A549 (cell line): Measurements from ENCODE around the gene MAN2A2. TPM values are rescaled to one million over a fixed set of nuclear protein-coding genes. Genes with fewer than 3 reads are reported as not detected.

Experiments used
- ATAC-seq, 2 experiments: fragments of 200-7000 bp in 1 of 2; fragments of >200 bp in 1 of 2; cut with Nextera tagmentation in 1 of 2; cut with Tn5 transposase in 1 of 2; 3 replicates each; pipeline versions ENCODE4 v1.8.0 to v1.9.1; 2018 to 2020; ENCODE audit warnings: mild to moderate bottlenecking in 1 of 2, moderate library complexity in 1 of 2
- CTCF ChIA-PET: fragments of 300-600 bp; sonication (Branson Sonifier 250); formaldehyde crosslinking; extraction: SDS; loops from one replicate; lab custom pipeline; 2021; ENCODE audit warnings: antibody characterized with exemption, inconsistent platforms; lab: Yijun Ruan, JAX
- POLR2A ChIA-PET: fragments of 350-600 bp; formaldehyde crosslinking; extraction: SDS; loops from one replicate; lab custom pipeline; 2021; ENCODE audit warnings: antibody characterized with exemption, inconsistent platforms; lab: Yijun Ruan, JAX
- DNase-seq, 2 experiments: peaks; one replicate each; pipeline versions ENCODE4 v3.0.0 to v3.0.0-alpha.2; 2011 to 2016; ENCODE audit warnings: low read depth in 1 of 2, low spot score in 1 of 2
- FAIRE-seq: peaks from 2 replicates; lab custom pipeline; 2011; peaks lifted over from hg19 to GRCh38; lab: Jason Lieb, UNC
- H3K27ac ChIP-seq, 2 experiments: fragments of >200 bp; sonication (Bioruptor Twin); formaldehyde crosslinking; 3 replicates each; pipeline ENCODE4 v1.5.1; 2016 to 2017
- H3K4me1 ChIP-seq: fragments of >200 bp; sonication (Bioruptor Twin); formaldehyde crosslinking; 3 replicates; pipeline ENCODE4 v1.6.1; 2016
- H3K4me2 ChIP-seq: fragments of >200 bp; sonication (Bioruptor Twin); formaldehyde crosslinking; 3 replicates; pipeline ENCODE4 v1.6.1; 2016
- H3K4me3 ChIP-seq: fragments of >200 bp; sonication (Bioruptor Twin); formaldehyde crosslinking; 3 replicates; pipeline ENCODE4 v1.5.1; 2016
- H3K9me3 ChIP-seq: fragments of >200 bp; sonication (Bioruptor Twin); formaldehyde crosslinking; 3 replicates; pipeline ENCODE4 v1.6.1; 2016
- CHD4 ChIP-seq: fragments of 200-600 bp; sonication (generic); IDR thresholded peaks from 2 replicates; pipeline ENCODE4 v1.6.1; 2016; ENCODE audit warnings: antibody characterized with exemption, mild to moderate bottlenecking, borderline replicate concordance
- E2F6 ChIP-seq: IDR thresholded peaks from 2 replicates; pipeline ENCODE4 v1.6.1; 2012; ENCODE audit warnings: low read depth, borderline replicate concordance
- EHF ChIP-seq: fragments of 250-450 bp; sonication (Bioruptor Pico); IDR thresholded peaks from 2 replicates; pipeline ENCODE4 v1.5.0; 2020; ENCODE audit warnings: mild to moderate bottlenecking
- EHMT2 ChIP-seq: fragments of 200-600 bp; sonication (generic); IDR thresholded peaks from 2 replicates; pipeline ENCODE4 v1.6.1; 2016; ENCODE audit warnings: antibody characterized with exemption, low read depth, mild to moderate bottlenecking, moderate library complexity
- ELK1 ChIP-seq: fragments of 150-350 bp; IDR thresholded peaks from 2 replicates; pipeline ENCODE4 v1.6.1; 2014; ENCODE audit warnings: low read depth, mild to moderate bottlenecking, low read length
- FOSB ChIP-seq: fragments of 250-450 bp; sonication (Bioruptor Pico); IDR thresholded peaks from 2 replicates; pipeline ENCODE4 v1.5.0; 2020; ENCODE audit warnings: mild to moderate bottlenecking, moderate library complexity
- FOSL2 ChIP-seq, 2 experiments: fragments of 450-650 bp in 1 of 2; fragments of >200 bp in 1 of 2; sonication (Bioruptor Twin) in 1 of 2; formaldehyde crosslinking; IDR thresholded peaks; 2 replicates each; pipeline versions ENCODE4 v1.5.0 to v1.6.1; 2016 to 2020; ENCODE audit warnings: mild to moderate bottlenecking in 1 of 2, moderate library complexity in 1 of 2
- FOXS1 ChIP-seq: fragments of 250-450 bp; sonication (Bioruptor Pico); IDR thresholded peaks from 2 replicates; pipeline ENCODE4 v1.5.0; 2020; ENCODE audit warnings: mild to moderate bottlenecking, moderate library complexity
- HMGXB4 ChIP-seq: fragments of 250-450 bp; sonication (Bioruptor Pico); IDR thresholded peaks from 2 replicates; pipeline ENCODE4 v1.5.0; 2021; ENCODE audit warnings: mild to moderate bottlenecking, moderate library complexity, borderline replicate concordance
- HOXB13 ChIP-seq: fragments of 250-450 bp; sonication (Bioruptor Pico); IDR thresholded peaks from 2 replicates; pipeline ENCODE4 v1.5.0; 2020; ENCODE audit warnings: low read depth, mild to moderate bottlenecking, moderate library complexity
- HOXB5 ChIP-seq: fragments of 250-450 bp; sonication (Bioruptor Pico); IDR thresholded peaks from 2 replicates; pipeline ENCODE4 v1.5.0; 2020; ENCODE audit warnings: mild to moderate bottlenecking, moderate library complexity
- JUN ChIP-seq, 2 experiments: fragments of >200 bp; sonication (Bioruptor Twin); formaldehyde crosslinking; IDR thresholded peaks; 2 replicates in 1 of 2; 3 replicates in 1 of 2; pipeline ENCODE4 v1.6.1; 2016 to 2017
- MAFK ChIP-seq: fragments of 450-650 bp; IDR thresholded peaks from 2 replicates; pipeline ENCODE4 v1.6.1; 2014; ENCODE audit not compliant: partially characterized antibody
- NFE2L2 ChIP-seq: fragments of 150-350 bp; conservative IDR thresholded peaks from 2 replicates; pipeline ENCODE4 v1.6.1; 2014; ENCODE audit warnings: low read length
- NPAS2 ChIP-seq: fragments of 250-450 bp; sonication (Bioruptor Pico); IDR thresholded peaks from 2 replicates; pipeline ENCODE4 v1.8.0; 2022; ENCODE audit warnings: mild to moderate bottlenecking, moderate library complexity, borderline replicate concordance
- PBX3 ChIP-seq: IDR thresholded peaks from 2 replicates; pipeline ENCODE4 v1.6.1; 2012
- PHF8 ChIP-seq: fragments of 200-600 bp; sonication (generic); IDR thresholded peaks from 2 replicates; pipeline ENCODE4 v1.6.1; 2016; ENCODE audit warnings: low read depth, mild to moderate bottlenecking, antibody characterized with exemption, moderate library complexity, borderline replicate concordance
- RARB ChIP-seq: fragments of 250-450 bp; sonication (Bioruptor Pico); IDR thresholded peaks from 2 replicates; pipeline ENCODE4 v1.8.0; 2021; ENCODE audit warnings: mild to moderate bottlenecking, moderate library complexity
- RFX5 ChIP-seq: fragments of 450-650 bp; IDR thresholded peaks from 2 replicates; pipeline ENCODE4 v1.7.1; 2014; ENCODE audit warnings: antibody characterized with exemption, mild to moderate bottlenecking, moderate library complexity
- RNF2 ChIP-seq: fragments of 200-600 bp; sonication (generic); IDR thresholded peaks from 2 replicates; pipeline ENCODE4 v1.6.1; 2016; ENCODE audit warnings: low read depth, mild to moderate bottlenecking, antibody characterized with exemption, moderate library complexity, borderline replicate concordance
- SMC3 ChIP-seq: fragments of >200 bp; sonication (Bioruptor Twin); formaldehyde crosslinking; IDR thresholded peaks from 3 replicates; pipeline ENCODE4 v1.6.1; 2018; ENCODE audit warnings: inconsistent platforms
- ZC3H11A ChIP-seq: fragments of 450-650 bp; IDR thresholded peaks from 2 replicates; pipeline ENCODE4 v1.6.1; 2014; ENCODE audit warnings: antibody characterized with exemption, mild to moderate bottlenecking
- ZSCAN20 ChIP-seq: fragments of 250-450 bp; sonication (Bioruptor Pico); IDR thresholded peaks from 2 replicates; pipeline ENCODE4 v1.8.0; 2022; ENCODE audit warnings: mild to moderate bottlenecking, moderate library complexity
- WGBS: methylation state at CpG from one replicate; pipeline ENCODE4 v1.1.6; 2017; ENCODE audit errors: missing lambda C conversion rate; 5-methylcytosine and 5-hydroxymethylcytosine counted together
- polyA plus RNA-seq, 4 experiments: library from polyadenylated mRNA; depleted of rRNA in 3 of 4; stranded (reverse); fragments of >200 nt; fragmentation: RNase III in 1 of 4; extraction: RNeasy Plus Mini Kit Qiagen cat#74134 plus additional on column Dnase treatment in 1 of 4; gene quantifications; 2 replicates in 3 of 4; 3 replicates in 1 of 4; pipeline ENCODE4 v1.2.3, GENCODE V29; 2011 to 2017

MAN2A2 gene
- polyA plus RNA-seq, 2 of the 4 experiments (the other 2 are of a cell fraction): 22.0 to 32.6 TPM

- TF ChIP-seq MAFK (no peak), ELK1 (no peak), ZSCAN20 (CRISPR knock-in tag) (no peak), HMGXB4 (CRISPR knock-in tag) (no peak)
These were observed 9.6 kb downstream of the MAN2A2 start (continued) for GRCh38 chr15:90912770-90913075.

GRCh38 chr15:90913398-90913944 lies 10.4 kb downstream of the MAN2A2 start:
- Histone ChIP-seq H3K27ac (no peak overlapping the region), H3K9me3 (no peaks in the 10 kb centered on the region), H3K4me1 (no peaks in the 10 kb centered on the region), H3K4me2 (no peak overlapping the region), H3K4me3 (no peak overlapping the region)
- ChIA-PET CTCF (interaction anchor here (0.6 to 9.2 kb wide), 10 partner anchors 10 to 113 kb away, joined by 3 to 83 read pairs (median 5); partner anchors contain the start of genes HDDC3 and MAN2A2), POLR2A (no interaction called here)
- TF ChIP-seq JUN (IDR thresholded peaks at IDR 0.05): no peak
- TF ChIP-seq RFX5: no peak
- no peak for TF ChIP-seq RARB (CRISPR knock-in tag)
- TF ChIP-seq NFE2L2: no peak
- no peak for TF ChIP-seq ZC3H11A
- TF ChIP-seq EHMT2: no peak
- TF ChIP-seq SMC3: no peak
- no peak for TF ChIP-seq HOXB5 (CRISPR knock-in tag)
- no peak for TF ChIP-seq RNF2
- TF ChIP-seq PHF8: no peak
- no peak for TF ChIP-seq FOSL2 (IDR thresholded peaks at IDR 0.05)
- TF ChIP-seq FOSL2 (CRISPR knock-in tag; IDR thresholded peaks at IDR 0.05): no peak
- no peak for TF ChIP-seq E2F6
- TF ChIP-seq NPAS2 (CRISPR knock-in tag): no peak
- no peak for TF ChIP-seq ZSCAN20 (CRISPR knock-in tag)
- no peak for TF ChIP-seq FOSB (CRISPR knock-in tag)
- no peak for TF ChIP-seq FOXS1 (CRISPR knock-in tag)
- TF ChIP-seq PBX3: no peak
- TF ChIP-seq EHF (CRISPR knock-in tag): no peak
- no peak for TF ChIP-seq CHD4
- TF ChIP-seq HOXB13: no peak
- WGBS: 87% methylated on average over 12 of the region's 12 CpGs
- DNase-seq (no peak), FAIRE-seq (no peak), ATAC-seq (no peak; a peak in 1 of 6 replicates)
